H1 (cell line): Measurements from ENCODE around the gene ZNF611. TPM values are rescaled to one million over a fixed set of nuclear protein-coding genes. Genes with fewer than 3 reads are reported as not detected.
"Not testable (repeated sequence)": the region's sequence is repeated elsewhere in the genome, so short reads cannot be mapped to it uniquely, and the experiment has no call there.

Experiments
- CTCF ChIA-PET: fragments of 300-600 bp; sonication (Branson Sonifier 250); formaldehyde crosslinking; loops from one replicate; lab custom pipeline; 2021; ENCODE audit not compliant: partially characterized antibody; lab: Charles Lee
- POLR2A ChIA-PET: fragments of 300-600 bp; sonication (Branson Sonifier 250); formaldehyde crosslinking; loops from one replicate; lab custom pipeline; 2021; ENCODE audit warnings: inconsistent platforms; ENCODE audit not compliant: partially characterized antibody; lab: Charles Lee
- DNase-seq, 2 experiments: peaks; one replicate each; pipeline versions ENCODE4 v3.0.0 to v3.0.0-alpha.2; 2010 to 2022; ENCODE audit warnings: low spot score in 2 of 2, low read depth in 1 of 2, mixed read lengths in 1 of 2
- FAIRE-seq: peaks from 2 replicates; lab custom pipeline; 2011; peaks lifted over from hg19 to GRCh38; lab: Jason Lieb, UNC
- H2AFZ ChIP-seq: 2 replicates; pipeline ENCODE4 v1.8.1; 2012; ENCODE audit warnings: low read length, inconsistent platforms
- H2AK5ac ChIP-seq: 2 replicates; pipeline ENCODE4 v1.6.1; 2013; ENCODE audit warnings: low read depth, low read length
- H2BK120ac ChIP-seq: replicated peaks from 2 replicates; pipeline ENCODE3; 2013; ENCODE audit warnings: low read depth, low read length, inconsistent platforms
- H2BK12ac ChIP-seq: 2 replicates; pipeline ENCODE4 v1.6.1; 2013; ENCODE audit warnings: low read depth, low read length
- H2BK15ac ChIP-seq: 2 replicates; pipeline ENCODE4 v1.6.1; 2013; ENCODE audit warnings: low read length
- H2BK20ac ChIP-seq: 2 replicates; pipeline ENCODE4 v1.6.1; 2013; ENCODE audit warnings: low read length
- H2BK5ac ChIP-seq: 2 replicates; pipeline ENCODE4 v1.6.1; 2013; ENCODE audit warnings: low read depth, low read length
- H3K14ac ChIP-seq: 2 replicates; pipeline ENCODE4 v1.6.1; 2013; ENCODE audit warnings: inconsistent platforms; ENCODE audit not compliant: insufficient read length
- H3K18ac ChIP-seq: 2 replicates; pipeline ENCODE4 v1.6.1; 2013; ENCODE audit warnings: low read length; ENCODE audit errors: extremely low read depth
- H3K23ac ChIP-seq: 2 replicates; pipeline ENCODE4 v1.6.1; 2013; ENCODE audit warnings: inconsistent platforms; ENCODE audit not compliant: insufficient read length
- H3K23me2 ChIP-seq: 2 replicates; pipeline ENCODE4 v1.6.1; 2013; ENCODE audit warnings: low read depth, low read length
- H3K27ac ChIP-seq: 2 replicates; pipeline ENCODE4 v1.6.1; 2011; ENCODE audit warnings: low read depth, low read length, inconsistent platforms
- H3K27me3 ChIP-seq, 4 experiments: replicated peaks in 1 of 4; 1 replicate in 1 of 4; 2 replicates in 3 of 4; pipeline versions ENCODE4 v1.6.1 to v1.8.1; 2011 to 2013; ENCODE audit warnings: low read length in 3 of 4, mild to moderate bottlenecking in 3 of 4, inconsistent platforms in 2 of 4, mixed read lengths in 2 of 4, moderate library complexity in 1 of 4; ENCODE audit not compliant: control insufficient read depth in 3 of 4, insufficient read depth in 3 of 4; ENCODE audit errors: extremely low read depth in 1 of 4
- H3K36me3 ChIP-seq, 4 experiments: 2 replicates each; pipeline versions ENCODE4 v1.6.1 to v1.8.1; 2011 to 2013; ENCODE audit warnings: mild to moderate bottlenecking in 4 of 4, low read length in 3 of 4, moderate library complexity in 2 of 4, control low read depth in 1 of 4, inconsistent platforms in 1 of 4; ENCODE audit not compliant: insufficient read depth in 4 of 4, control insufficient read depth in 2 of 4
- H3K4ac ChIP-seq: replicated peaks from 2 replicates; pipeline ENCODE3; 2013; ENCODE audit warnings: low read length, low read depth, mixed read lengths, inconsistent platforms; ENCODE audit not compliant: insufficient read length
- H3K4me1 ChIP-seq, 4 experiments: replicated peaks in 1 of 4; 1 replicate in 1 of 4; 2 replicates in 3 of 4; pipeline versions ENCODE4 v1.6.1 to v1.8.1; 2011 to 2013; ENCODE audit warnings: low read length in 3 of 4, inconsistent platforms in 2 of 4, mixed read lengths in 1 of 4; ENCODE audit not compliant: insufficient read depth in 4 of 4, control insufficient read depth in 3 of 4
- H3K4me2 ChIP-seq, 2 experiments: 2 replicates each; pipeline versions ENCODE4 v1.6.1 to v1.8.1; 2011 to 2013; ENCODE audit warnings: low read depth in 2 of 2, low read length in 2 of 2, control low read depth in 1 of 2, inconsistent platforms in 1 of 2, mild to moderate bottlenecking in 1 of 2; ENCODE audit not compliant: insufficient read depth in 1 of 2
- H3K4me3 ChIP-seq, 4 experiments: fragments of 200-600, 300-600 bp in 1 of 4; sonication (generic), shearing (Covaris generic), sonication (Bioruptor Twin) in 1 of 4; 2 replicates each; pipeline versions ENCODE4 v1.5.1 to v1.8.1; 2011 to 2016; ENCODE audit warnings: low read length in 4 of 4, low read depth in 3 of 4, control low read depth in 2 of 4, inconsistent platforms in 2 of 4, mild to moderate bottlenecking in 2 of 4, mixed read lengths in 1 of 4, moderate library complexity in 1 of 4; ENCODE audit not compliant: insufficient read depth in 2 of 4; ENCODE audit errors: extremely low read depth in 1 of 4
- H3K56ac ChIP-seq: replicated peaks from 2 replicates; pipeline ENCODE3; 2013; ENCODE audit warnings: low read depth, mild to moderate bottlenecking, mixed read lengths, low read length, inconsistent platforms; ENCODE audit not compliant: insufficient read length
- H3K79me1 ChIP-seq: 2 replicates; pipeline ENCODE4 v1.6.1; 2013; ENCODE audit warnings: low read depth, low read length, control low read depth
- H3K79me2 ChIP-seq, 2 experiments: 2 replicates each; pipeline versions ENCODE4 v1.6.1 to v1.8.1; 2012 to 2013; ENCODE audit warnings: low read length in 2 of 2, mild to moderate bottlenecking in 2 of 2, inconsistent platforms in 1 of 2; ENCODE audit not compliant: insufficient read depth in 2 of 2, control insufficient read depth in 1 of 2
- H3K9ac ChIP-seq, 4 experiments: replicated peaks in 1 of 4; 1 replicate in 1 of 4; 2 replicates in 3 of 4; pipeline versions ENCODE4 v1.6.1 to v1.8.1; 2011 to 2013; ENCODE audit warnings: low read depth in 3 of 4, low read length in 3 of 4, control low read depth in 2 of 4, mild to moderate bottlenecking in 2 of 4, moderate library complexity in 2 of 4, inconsistent platforms in 1 of 4; ENCODE audit errors: extremely low read depth in 1 of 4
- H3K9me3 ChIP-seq, 2 experiments: 2 replicates each; pipeline versions ENCODE4 v1.6.1 to v1.8.1; 2012 to 2013; ENCODE audit warnings: mild to moderate bottlenecking in 2 of 2, moderate library complexity in 2 of 2, control low read depth in 1 of 2, inconsistent platforms in 1 of 2, low read depth in 1 of 2, low read length in 1 of 2, mixed read lengths in 1 of 2; ENCODE audit not compliant: insufficient read depth in 2 of 2
- H4K20me1 ChIP-seq, 2 experiments: replicated peaks in 1 of 2; 2 replicates each; pipeline versions ENCODE3 to v1.8.1; 2011 to 2013; ENCODE audit warnings: inconsistent platforms in 2 of 2, low read length in 2 of 2, mild to moderate bottlenecking in 1 of 2; ENCODE audit not compliant: insufficient read depth in 2 of 2, control insufficient read depth in 1 of 2
- H4K5ac ChIP-seq: 2 replicates; pipeline ENCODE4 v1.6.1; 2013; ENCODE audit warnings: low read length, low read depth, mixed read lengths, inconsistent platforms; ENCODE audit not compliant: insufficient read length
- H4K8ac ChIP-seq: 2 replicates; pipeline ENCODE4 v1.8.0; 2013; ENCODE audit warnings: mild to moderate bottlenecking, moderate library complexity, low read length, inconsistent platforms; ENCODE audit not compliant: insufficient read depth; ENCODE audit errors: extremely low read depth
- H4K91ac ChIP-seq: replicated peaks from 2 replicates; pipeline ENCODE3; 2013; ENCODE audit warnings: low read length, mixed read lengths, inconsistent platforms; ENCODE audit not compliant: insufficient read length
- WGBS, 2 experiments: shearing (Covaris generic) in 1 of 2; methylation state at CpG; one replicate each; pipeline versions ENCODE4 v1.1.6 to v1.1.7; 2013 to 2015; ENCODE audit warnings: low lambda C conversion rate in 2 of 2, mixed read lengths in 2 of 2, inconsistent platforms in 1 of 2, low coverage in 1 of 2, missing lambda C conversion rate in 1 of 2; ENCODE audit not compliant: insufficient replicate concordance in 2 of 2, insufficient coverage in 1 of 2, insufficient read length in 1 of 2; ENCODE audit errors: extremely low coverage in 1 of 2, missing lambda C conversion rate in 1 of 2; 5-methylcytosine and 5-hydroxymethylcytosine counted together
- polyA plus RNA-seq, 7 experiments: library from polyadenylated mRNA; depleted of rRNA in 3 of 7; stranded (reverse) in 5 of 7; unstranded in 2 of 7; fragments of >200 nt in 5 of 7; fragments of 200-250 nt in 2 of 7; gene quantifications; 1 replicate in 5 of 7; 2 replicates in 1 of 7; 4 replicates in 1 of 7; pipeline versions ENCODE4 v1.2.1 to v1.2.3, GENCODE V29; 2011 to 2013; ENCODE audit warnings: missing spikeins in 2 of 7, mixed read lengths in 2 of 7
- total RNA-seq: library from RNA; stranded (reverse); fragmentation: NEBNext Ultra II Directional; extraction: Animal tissue kit (Norgen Biotek cat#: 25700); gene quantifications from 2 replicates; pipeline ENCODE4 v1.2.1, GENCODE V29; 2021

The ZNF611 gene
- total and polyA plus RNA-seq, 2 of the 8 experiments (the other 6 are each of a cell fraction or from before 2014, with no cell fraction given) = 1.9 to 19.0 TPM

DNA sequence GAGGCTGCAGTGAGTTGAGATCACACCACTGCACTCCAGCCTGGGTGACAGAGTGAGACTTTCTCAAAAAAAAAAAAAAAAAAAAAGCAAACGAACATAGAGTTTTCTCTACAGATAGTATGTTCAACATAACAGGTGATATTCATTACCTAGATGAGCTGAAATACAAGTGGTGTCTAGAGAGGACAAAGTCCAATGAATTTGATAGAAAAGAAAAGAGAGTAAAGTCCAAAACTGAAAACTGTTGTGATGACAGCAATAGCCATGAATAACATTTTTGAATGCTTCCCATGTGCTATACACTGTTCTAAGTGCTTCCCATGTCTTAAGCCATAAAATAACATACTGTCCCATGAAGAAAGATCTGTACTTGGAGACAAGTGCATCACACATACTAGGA lies 53.6 kb downstream of the ZNF611 start:
- H3K79me2 ChIP-seq = not testable (repeated sequence)

More for the DNA sequence above, 53.6 kb downstream of the ZNF611 start:
- H3K27me3 ChIP-seq, H3K4ac ChIP-seq, H4K8ac ChIP-seq, H3K23ac ChIP-seq, H2AFZ ChIP-seq, H4K5ac ChIP-seq, H2AK5ac ChIP-seq, H3K23me2 ChIP-seq, H3K9me3 ChIP-seq, H3K79me1 ChIP-seq, H3K4me1 ChIP-seq, H2BK12ac ChIP-seq, H3K27ac ChIP-seq, H3K14ac ChIP-seq, H3K56ac ChIP-seq, POLR2A ChIA-PET, FAIRE-seq, H2BK120ac ChIP-seq, DNase-seq, H3K18ac ChIP-seq, H2BK15ac ChIP-seq, H3K4me2 ChIP-seq, H3K9ac ChIP-seq, H4K20me1 ChIP-seq, H4K91ac ChIP-seq, H2BK20ac ChIP-seq, H2BK5ac ChIP-seq, H3K36me3 ChIP-seq, H3K4me3 ChIP-seq: not testable (repeated sequence)
- CTCF ChIA-PET = interaction anchor here (0.9 to 1.2 kb wide), 4 partner anchors 12 to 338 kb away, joined by 3 to 4 read pairs (median 3); no protein-coding TSS in a partner anchor
- WGBS, 2 experiments = no CpG with 5 or more reads among the region's 1 CpG
